Activated CD4-positive, alpha-beta T cell treated with anti-CD3 and anti-CD28 coated beads, Interleukin-2, amount 50 U/mL, for 48 hours (primary cell): Measurements from ENCODE around the gene FPR1.

Experiments
- DNase-seq, 2 experiments: peaks; one replicate each; pipeline ENCODE4 v3.0.0-alpha.2; 2020

The FPR1 gene

GRCh38 chr19:51733742-51734522 is 17.7 kb downstream of the FPR1 start:
- DNase-seq, result no peak

GRCh38 chr19:51729781-51730180 is 21.9 kb downstream of the FPR1 start:
- no peak for DNase-seq

GRCh38 chr19:51727349-51727880 is 24.3 kb downstream of the FPR1 start:
- no peak for DNase-seq

GRCh38 chr19:51726049-51726448 is 25.6 kb downstream of the FPR1 start:
- DNase-seq, result no peak

- DNase-seq, result no peak
Observed at GRCh38 chr19:51724543-51724942, 27.1 kb downstream of the FPR1 start.

GRCh38 chr19:51722492-51722891 is 29.2 kb downstream of the FPR1 start:
- no peak for DNase-seq

- no peak for DNase-seq
Observed at GRCh38 chr19:51721905-51722304, 29.8 kb downstream of the FPR1 start.

GRCh38 chr19:51719251-51719988 is 32.3 kb downstream of the FPR1 start:
- DNase-seq, result no peak

- no peak for DNase-seq
Observed at GRCh38 chr19:51716925-51717324, 34.8 kb downstream of the FPR1 start.

GRCh38 chr19:51715850-51716249 is 35.8 kb downstream of the FPR1 start:
- DNase-seq, result no peak

GRCh38 chr19:51714848-51715247 is 36.8 kb downstream of the FPR1 start:
- DNase-seq, result no peak

GRCh38 chr19:51713319-51714285 is 38.1 kb downstream of the FPR1 start:
- no peak for DNase-seq

GRCh38 chr19:51712461-51713081 is 39.1 kb downstream of the FPR1 start:
- peak in 1 of 2 experiments; percentile 15 for DNase-seq

- DNase-seq, result no peak
Observed at GRCh38 chr19:51711702-51712101, 40.0 kb downstream of the FPR1 start.

- no peak for DNase-seq
Observed at GRCh38 chr19:51710163-51710562, 41.5 kb downstream of the FPR1 start.

- DNase-seq, result no peak
Observed at GRCh38 chr19:51709575-51709974, 42.1 kb downstream of the FPR1 start.

- DNase-seq, result no peak
Observed at GRCh38 chr19:51708811-51709210, 42.9 kb downstream of the FPR1 start.

GRCh38 chr19:51706885-51707284 is 44.8 kb downstream of the FPR1 start:
- no peak for DNase-seq

- DNase-seq, result no peak
Observed at GRCh38 chr19:51706296-51706695, 45.4 kb downstream of the FPR1 start.

GRCh38 chr19:51704626-51705025 is 47.1 kb downstream of the FPR1 start:
- no peak for DNase-seq

GRCh38 chr19:51703575-51704515 is 47.8 kb downstream of the FPR1 start:
- DNase-seq, result peak; percentile 97
